ENCODE measurements around the gene KHDC1L.

DNA sequence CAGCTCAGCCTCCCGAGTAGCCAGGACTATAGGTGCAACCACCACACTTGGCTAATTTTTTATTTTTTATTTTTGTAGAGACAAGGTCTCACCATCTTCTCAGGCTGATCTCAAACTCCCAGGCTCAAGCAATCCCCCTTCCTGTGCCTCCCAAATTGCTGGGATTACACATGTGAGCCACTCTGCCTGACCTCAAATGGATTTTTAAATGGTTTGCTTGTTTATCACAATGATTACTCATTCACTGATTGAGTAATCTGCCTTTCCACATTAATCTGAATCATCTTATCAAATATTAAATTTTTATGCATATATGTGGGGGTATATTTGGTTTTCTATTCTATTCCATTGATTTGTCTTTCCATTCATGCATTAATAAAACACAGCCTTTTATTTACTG lies 9.4 kb upstream of the KHDC1L start:
- TF ChIP-seq, protein P1, sequence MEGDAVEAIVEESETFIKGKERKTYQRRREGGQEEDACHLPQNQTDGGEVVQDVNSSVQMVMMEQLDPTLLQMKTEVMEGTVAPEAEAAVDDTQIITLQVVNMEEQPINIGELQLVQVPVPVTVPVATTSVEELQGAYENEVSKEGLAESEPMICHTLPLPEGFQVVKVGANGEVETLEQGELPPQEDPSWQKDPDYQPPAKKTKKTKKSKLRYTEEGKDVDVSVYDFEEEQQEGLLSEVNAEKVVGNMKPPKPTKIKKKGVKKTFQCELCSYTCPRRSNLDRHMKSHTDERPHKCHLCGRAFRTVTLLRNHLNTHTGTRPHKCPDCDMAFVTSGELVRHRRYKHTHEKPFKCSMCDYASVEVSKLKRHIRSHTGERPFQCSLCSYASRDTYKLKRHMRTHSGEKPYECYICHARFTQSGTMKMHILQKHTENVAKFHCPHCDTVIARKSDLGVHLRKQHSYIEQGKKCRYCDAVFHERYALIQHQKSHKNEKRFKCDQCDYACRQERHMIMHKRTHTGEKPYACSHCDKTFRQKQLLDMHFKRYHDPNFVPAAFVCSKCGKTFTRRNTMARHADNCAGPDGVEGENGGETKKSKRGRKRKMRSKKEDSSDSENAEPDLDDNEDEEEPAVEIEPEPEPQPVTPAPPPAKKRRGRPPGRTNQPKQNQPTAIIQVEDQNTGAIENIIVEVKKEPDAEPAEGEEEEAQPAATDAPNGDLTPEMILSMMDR (IDR thresholded peaks at IDR 0.05): no peak
- TF ChIP-seq POLR2AphosphoS5 (IDR thresholded peaks at IDR 0.05; ENCODE audit: low read depth, low read length): no peak

Data from Panc1 (cell line).